HG03108 (cell line): ENCODE results near the gene DDR1.
"Not testable (repeated sequence)": the region's sequence is repeated elsewhere in the genome, so short reads cannot be mapped to it uniquely, and the experiment has no call there.

Source experiments
- ATAC-seq: cut with Tn5 transposase; IDR thresholded peaks from one replicate; pipeline ENCODE4 v1.9.1; 2021; ENCODE audit warnings: moderate library complexity; ENCODE audit not compliant: unreplicated experiment

Gene DDR1

DNA sequence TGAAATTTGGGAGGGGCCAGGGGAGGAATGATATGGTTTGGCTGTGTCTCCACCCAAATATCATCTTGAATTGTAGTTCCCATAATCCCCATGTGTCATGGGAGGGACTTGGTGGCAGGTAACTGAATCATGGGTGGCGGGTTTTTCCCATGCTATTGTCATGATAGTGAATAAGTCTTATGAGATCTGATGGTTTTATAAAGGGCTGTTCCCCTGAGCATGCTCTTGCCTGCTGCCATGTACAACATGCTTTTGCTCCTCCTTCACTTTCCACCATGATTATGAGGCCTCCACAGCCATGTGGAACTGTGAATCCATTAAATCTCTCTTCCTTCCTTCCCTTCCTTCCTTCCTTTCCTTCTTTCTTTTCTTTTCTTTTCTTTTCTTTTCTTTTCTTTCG, 31.9 kb upstream of the DDR1 start:
- ATAC-seq: not testable (repeated sequence)

- no peak for ATAC-seq
These were observed 29.9 kb upstream of the DDR1 start for GRCh38 chr6:30854285-30855040.

DNA sequence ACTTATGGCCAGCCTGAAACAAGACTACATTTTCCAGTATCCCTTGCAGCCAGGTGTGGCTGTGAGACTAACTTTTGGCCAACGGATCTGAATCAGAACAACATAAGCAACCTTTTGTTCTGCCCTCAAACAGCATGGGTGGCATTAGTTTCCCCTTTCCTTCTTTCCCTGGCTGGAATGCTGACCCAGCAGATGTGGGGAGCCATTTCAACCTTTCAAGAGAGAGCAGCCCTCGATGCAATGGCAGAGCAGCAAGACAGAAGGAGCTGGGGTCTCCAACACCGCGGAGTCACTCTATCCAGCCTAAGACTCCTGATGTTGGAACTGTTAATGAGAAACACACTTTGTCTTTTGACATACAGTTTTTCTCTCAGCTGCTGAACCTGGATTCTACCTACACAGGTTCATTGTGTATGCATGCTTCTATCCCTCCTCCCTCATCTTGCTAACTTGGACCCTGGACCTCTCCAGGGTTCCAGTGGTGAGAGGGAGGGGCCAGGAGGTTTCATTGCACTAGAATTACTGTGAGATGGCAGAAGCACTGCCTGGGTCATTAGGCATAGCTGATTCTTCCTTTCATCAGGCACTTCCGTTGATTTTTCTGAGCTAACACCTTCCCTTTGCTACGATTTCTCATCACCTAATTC, 28.8 kb upstream of the DDR1 start:
- ATAC-seq: no peak

DNA sequence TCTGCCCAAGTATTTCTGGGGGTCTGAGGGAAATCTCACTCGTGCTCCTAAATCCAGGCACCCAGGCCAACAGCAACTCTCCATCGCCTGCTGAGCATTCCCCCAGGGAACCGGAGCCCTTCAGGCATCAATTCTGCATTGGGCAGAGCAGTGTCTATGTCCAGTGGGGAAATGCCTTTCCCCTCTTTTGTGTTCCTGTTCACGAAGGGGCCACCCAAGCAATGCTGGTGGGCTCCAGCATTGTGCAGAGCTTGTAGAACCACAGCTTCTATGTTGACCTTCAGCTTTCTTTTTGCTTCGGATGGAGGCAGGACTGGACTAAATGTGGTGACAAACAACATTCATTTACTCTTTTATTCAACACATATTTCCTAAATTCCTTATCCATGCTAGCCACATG, 27.2 kb upstream of the DDR1 start:
- no peak for ATAC-seq

DNA sequence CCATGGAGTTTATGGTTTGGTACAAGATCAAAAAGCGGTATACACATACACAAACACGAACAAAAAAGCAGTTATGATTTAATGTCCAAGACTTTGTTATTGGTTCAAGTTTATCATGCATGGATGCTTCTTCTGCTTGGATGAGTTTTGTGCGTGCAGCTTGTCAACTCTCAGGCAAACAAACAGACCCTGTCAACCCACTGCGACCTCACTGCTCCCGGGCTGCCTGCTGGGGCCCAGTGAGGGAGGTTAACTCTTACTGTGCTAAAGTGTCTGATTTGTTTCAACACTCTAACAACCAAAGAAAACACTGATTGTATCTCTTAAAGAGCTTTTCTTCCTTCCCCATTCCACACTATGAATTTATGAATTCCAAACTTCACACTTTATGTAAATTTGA, 26.8 kb upstream of the DDR1 start:
- no peak for ATAC-seq

GRCh38 chr6:30859726-30860125, 24.6 kb upstream of the DDR1 start:
- ATAC-seq: not testable (repeated sequence)

- no peak for ATAC-seq
These were observed 22.9 kb upstream of the DDR1 start for GRCh38 chr6:30861257-30862048.

DNA sequence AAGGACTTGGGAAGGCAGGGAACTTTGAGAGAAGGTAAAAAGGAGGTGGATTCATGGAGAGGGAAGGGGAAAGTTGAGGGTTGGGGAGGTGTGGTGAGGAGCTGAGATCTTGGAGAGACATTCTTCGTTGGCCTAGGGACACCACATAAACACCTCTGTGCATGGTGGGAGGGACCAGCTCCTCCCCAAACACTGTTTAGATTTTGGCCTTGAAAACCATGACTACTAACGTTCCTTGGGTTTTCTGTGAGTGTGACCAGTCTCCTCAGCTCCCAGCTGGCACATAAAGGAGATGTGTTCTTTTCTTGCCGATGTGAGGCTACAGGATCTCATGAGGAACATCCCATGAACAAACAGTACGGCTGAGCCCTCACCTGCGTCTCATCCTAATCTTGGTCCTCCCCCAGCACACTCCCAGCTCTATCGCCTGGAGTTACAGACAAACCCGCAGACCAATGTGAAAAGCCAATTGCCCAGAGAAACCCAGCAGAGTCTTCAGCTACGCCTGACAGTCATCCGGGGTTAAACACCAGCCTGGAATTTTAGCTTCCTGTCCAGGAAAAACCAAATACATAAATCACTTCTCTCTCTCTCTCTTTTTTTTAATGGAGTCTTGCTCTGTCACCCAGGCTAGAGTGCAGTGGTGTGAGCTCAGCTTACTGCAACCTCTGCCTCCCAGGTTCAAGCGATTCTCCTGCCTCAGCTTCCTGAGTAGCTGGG, 22.0 kb upstream of the DDR1 start:
- ATAC-seq: no peak

DNA sequence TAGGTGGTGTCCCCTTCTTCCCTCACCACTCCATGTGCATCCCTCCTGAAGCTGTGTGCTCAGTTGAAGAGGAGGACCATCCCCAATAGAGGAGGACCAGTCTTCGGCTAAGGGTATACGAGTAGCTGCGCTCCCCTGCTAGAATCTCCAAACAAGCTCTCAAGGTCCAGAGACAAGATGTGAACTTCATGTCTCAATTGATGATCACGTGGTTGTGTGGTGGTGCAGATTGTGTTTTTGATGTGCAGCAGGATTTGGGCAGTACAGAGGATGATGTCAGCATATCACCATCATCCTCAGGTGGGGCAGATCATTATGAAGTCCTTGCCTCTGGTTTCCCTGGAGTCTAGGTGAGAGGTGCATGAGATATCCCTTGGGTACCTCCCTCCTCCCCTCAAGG, 20.0 kb upstream of the DDR1 start:
- ATAC-seq: no peak

- ATAC-seq: not testable (repeated sequence)
These were observed 15.0 kb upstream of the DDR1 start for GRCh38 chr6:30869241-30869749.

- ATAC-seq: no peak
These were observed 13.8 kb upstream of the DDR1 start for GRCh38 chr6:30870546-30870945.

GRCh38 chr6:30871592-30872183, 12.6 kb upstream of the DDR1 start:
- no peak for ATAC-seq

GRCh38 chr6:30873137-30873640, 11.1 kb upstream of the DDR1 start:
- no peak for ATAC-seq

DNA sequence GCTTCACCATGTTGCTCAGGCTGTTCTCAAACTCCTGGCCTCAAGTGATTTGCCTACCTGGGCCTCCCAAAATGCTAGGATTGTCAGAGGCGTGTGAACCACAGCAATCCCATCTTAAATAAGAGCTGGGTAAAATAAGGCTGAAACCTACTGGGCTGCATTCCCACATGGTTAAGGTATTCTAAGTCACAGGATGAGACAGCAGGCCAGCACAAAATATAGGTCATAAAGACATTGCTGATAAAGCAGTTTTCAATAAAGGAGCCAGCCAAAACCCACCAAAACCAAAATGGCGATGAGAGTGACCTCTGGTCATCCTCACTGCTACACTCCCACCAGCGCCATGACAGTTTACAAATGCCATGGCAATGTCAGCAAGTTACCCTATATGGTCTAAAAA, 10.5 kb upstream of the DDR1 start:
- not testable (repeated sequence) for ATAC-seq

- ATAC-seq: no peak
These were observed 8.9 kb upstream of the DDR1 start for GRCh38 chr6:30875244-30876038.

DNA sequence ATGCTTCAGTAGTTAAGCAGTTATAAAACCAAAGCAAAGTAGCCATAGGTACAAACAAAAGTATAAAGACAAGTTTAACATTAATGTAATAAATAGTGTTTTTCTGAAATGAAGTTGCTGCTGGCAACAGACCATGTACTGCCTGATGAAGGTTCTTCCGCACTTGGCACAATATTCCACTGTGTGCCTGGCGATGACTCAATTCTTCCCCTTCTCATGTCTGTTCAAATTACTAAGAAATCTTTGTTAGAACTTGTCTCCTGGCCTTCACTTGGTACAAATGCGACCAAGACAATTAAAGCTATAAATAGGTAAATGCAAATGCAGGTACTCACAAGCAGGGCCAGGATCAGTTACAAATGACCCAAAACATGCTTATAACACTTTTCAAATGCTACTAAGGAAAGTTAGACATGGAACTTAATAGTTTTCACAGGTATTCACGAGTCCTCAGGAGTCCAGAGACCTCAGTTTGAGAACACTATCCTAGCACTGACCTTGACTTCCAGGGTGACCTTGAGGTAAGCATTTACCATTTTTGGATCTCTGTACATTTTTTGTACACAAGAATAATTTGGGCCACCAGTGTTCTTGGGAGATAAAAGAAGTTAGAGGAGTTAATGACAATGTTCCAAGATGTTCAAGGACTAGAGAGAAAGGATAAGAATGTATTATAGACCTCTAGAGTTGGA, 8.1 kb upstream of the DDR1 start:
- ATAC-seq: no peak

DNA sequence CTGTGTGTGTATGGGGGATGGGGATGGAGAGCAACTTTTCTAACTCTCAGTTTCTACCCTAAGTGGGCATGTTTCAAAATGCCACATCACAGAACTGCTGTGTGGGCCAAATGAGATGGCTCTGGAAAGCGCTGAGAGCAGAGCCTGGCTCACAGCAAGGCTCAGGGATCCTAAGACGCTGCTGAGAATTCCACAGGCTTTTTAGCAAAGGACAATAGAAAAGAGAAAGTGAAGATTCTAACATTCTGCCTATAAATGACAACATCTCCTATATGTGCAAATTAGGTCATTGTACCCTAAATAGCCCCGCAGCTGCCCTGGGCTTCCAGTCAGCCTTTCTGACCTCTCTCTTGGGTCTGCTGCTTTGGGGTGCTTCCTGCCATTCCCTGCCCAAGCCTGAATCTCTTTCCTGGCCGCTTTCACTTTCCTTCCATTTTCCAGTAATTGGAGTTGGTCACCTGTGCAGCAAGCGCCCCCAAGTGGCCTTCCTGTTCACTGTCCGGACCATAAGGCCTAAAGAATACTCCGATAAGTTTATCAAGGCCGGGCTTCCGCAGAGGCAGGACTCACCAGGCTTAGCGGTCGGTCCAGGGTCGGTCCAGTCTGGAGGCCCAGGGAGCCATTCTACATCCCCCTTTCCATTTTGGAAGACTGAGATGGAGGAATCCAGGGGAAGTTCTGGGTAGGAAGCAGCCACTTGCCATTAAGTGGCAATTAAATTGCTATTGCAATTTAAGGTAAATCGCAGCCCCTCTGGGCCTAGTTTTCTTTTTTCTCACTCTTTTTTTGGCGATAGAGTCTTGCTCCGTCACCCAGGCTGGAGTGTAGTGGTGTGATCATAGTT, 6.7 kb upstream of the DDR1 start:
- ATAC-seq: peak; percentile 55
